Endothelial cell of umbilical vein (primary cell): ENCODE data around the gene CASK. TPM values are rescaled to one million over a fixed set of nuclear protein-coding genes. Genes with fewer than 3 reads are reported as not detected.
A peak's percentile ranks its signal among the peaks of the same experiment; 100 is the strongest.

ENCODE experiments used
- BruUV-seq: library from RNA; stranded (reverse); fragments of 400-500 nt; replicated peaks from 2 replicates; lab custom pipeline; 2021; lab: Mats Ljungman, UMichigan
- CTCF ChIA-PET: fragments of 300-600, 350-600 bp; sonication (Branson Sonifier 250); formaldehyde crosslinking; loops from one replicate; lab custom pipeline; 2021; ENCODE audit warnings: antibody characterized with exemption, inconsistent platforms; lab: Charles Lee
- POLR2A ChIA-PET: fragments of 300-600, 350-600 bp; sonication (Branson Sonifier 250); formaldehyde crosslinking; loops from one replicate; lab custom pipeline; 2021; ENCODE audit warnings: antibody characterized with exemption, inconsistent platforms; lab: Charles Lee
- DNase-seq: peaks from one replicate; pipeline ENCODE4 v3.0.0-alpha.2; 2011; ENCODE audit warnings: low read depth, low spot score
- FAIRE-seq: peaks from 2 replicates; lab custom pipeline; 2011; peaks lifted over from hg19 to GRCh38; lab: Jason Lieb, UNC
- H2AFZ ChIP-seq: 2 replicates; pipeline ENCODE4 v1.6.0; 2012; ENCODE audit warnings: low read depth, low read length, control low read depth, inconsistent platforms
- H3K27ac ChIP-seq: 2 replicates; pipeline ENCODE4 v1.5.1; 2011; ENCODE audit warnings: low read depth, mild to moderate bottlenecking, control low read depth, low read length, moderate library complexity; ENCODE audit not compliant: insufficient read depth
- H3K27me3 ChIP-seq, 2 experiments: 2 replicates each; pipeline versions ENCODE4 v1.6.0 to v1.6.1; 2011; ENCODE audit warnings: low read length in 2 of 2, mixed read lengths in 1 of 2; ENCODE audit not compliant: control insufficient read depth in 2 of 2, insufficient read depth in 2 of 2
- H3K36me3 ChIP-seq, 2 experiments: 2 replicates in 1 of 2; 3 replicates in 1 of 2; pipeline ENCODE4 v1.5.1; 2011; ENCODE audit warnings: low read length in 2 of 2, mild to moderate bottlenecking in 1 of 2, moderate library complexity in 1 of 2; ENCODE audit not compliant: control insufficient read depth in 2 of 2, insufficient read depth in 2 of 2; ENCODE audit errors: extremely low read depth in 1 of 2
- H3K4me1 ChIP-seq: 3 replicates; pipeline ENCODE4 v1.5.1; 2011; ENCODE audit warnings: mild to moderate bottlenecking, low read length; ENCODE audit not compliant: control insufficient read depth, insufficient read depth; ENCODE audit errors: extremely low read depth
- H3K4me2 ChIP-seq: 2 replicates; pipeline ENCODE4 v1.6.1; 2011; ENCODE audit warnings: low read length, control low read depth, mixed read lengths; ENCODE audit not compliant: insufficient read depth
- H3K4me3 ChIP-seq, 3 experiments: fragments of 200-600 bp in 1 of 3; sonication (generic), shearing (Covaris generic) in 1 of 3; replicated peaks in 1 of 3; 2 replicates each; pipeline ENCODE4 v1.5.1; 2011 to 2016; ENCODE audit warnings: control low read depth in 3 of 3, low read length in 3 of 3, mild to moderate bottlenecking in 2 of 3, inconsistent platforms in 1 of 3, low read depth in 1 of 3, moderate library complexity in 1 of 3; ENCODE audit not compliant: insufficient read depth in 1 of 3
- H3K79me2 ChIP-seq: 2 replicates; pipeline ENCODE4 v1.6.0; 2012; ENCODE audit warnings: low read length, inconsistent platforms; ENCODE audit not compliant: control insufficient read depth, insufficient read depth
- H3K9ac ChIP-seq: replicated peaks from 2 replicates; pipeline ENCODE3; 2011; ENCODE audit warnings: low read length, control low read depth; ENCODE audit not compliant: insufficient read depth; ENCODE audit errors: extremely low read depth
- H3K9me1 ChIP-seq: replicated peaks from 3 replicates; pipeline ENCODE4 v1.6.0; 2011; ENCODE audit warnings: mild to moderate bottlenecking, low read length; ENCODE audit not compliant: control insufficient read depth, insufficient read depth; ENCODE audit errors: extremely low read depth
- H3K9me3 ChIP-seq: replicated peaks from 2 replicates; pipeline ENCODE4 v1.5.1; 2012; ENCODE audit warnings: low read length, inconsistent platforms; ENCODE audit not compliant: control insufficient read depth, insufficient read depth
- H4K20me1 ChIP-seq: replicated peaks from 2 replicates; pipeline ENCODE3; 2011; ENCODE audit warnings: mild to moderate bottlenecking, low read length; ENCODE audit not compliant: control insufficient read depth, insufficient read depth; ENCODE audit errors: extremely low read depth
- EZH2 ChIP-seq: IDR thresholded peaks from 2 replicates; pipeline ENCODE4 v1.6.1; 2012; ENCODE audit warnings: borderline replicate concordance, low read depth, mild to moderate bottlenecking, moderate library complexity, low read length, inconsistent platforms; ENCODE audit not compliant: severe bottlenecking
- FOS ChIP-seq: IDR thresholded peaks from 2 replicates; pipeline ENCODE4 v1.6.1; 2011; ENCODE audit warnings: mild to moderate bottlenecking, low read length, moderate library complexity, borderline replicate concordance; ENCODE audit not compliant: insufficient read depth
- GATA2 ChIP-seq: IDR thresholded peaks from 2 replicates; pipeline ENCODE4 v1.7.0; 2011; ENCODE audit warnings: low read depth, mild to moderate bottlenecking, moderate library complexity, mixed read lengths, low read length; ENCODE audit not compliant: insufficient read length, insufficient read depth
- JUN ChIP-seq: IDR thresholded peaks from 2 replicates; pipeline ENCODE4 v1.6.1; 2011; ENCODE audit warnings: borderline replicate concordance, low read depth; ENCODE audit not compliant: insufficient read length, insufficient read depth
- MYC ChIP-seq: IDR thresholded peaks from one replicate; pipeline ENCODE4 v1.6.1; 2011; ENCODE audit warnings: mild to moderate bottlenecking, low read depth, low read length
- POLR2A ChIP-seq: IDR thresholded peaks from 2 replicates; pipeline ENCODE4 v1.6.1; 2012; ENCODE audit warnings: low read depth, mild to moderate bottlenecking, control low read depth, low read length
- POLR2AphosphoS5 ChIP-seq: IDR thresholded peaks from 2 replicates; pipeline ENCODE4 v1.6.1; 2012; ENCODE audit warnings: low read depth, mild to moderate bottlenecking, control low read depth, low read length, moderate library complexity; ENCODE audit not compliant: insufficient read depth
- dilution Hi-C: fragments of 300-500 bp; cut with MboI; formaldehyde crosslinking; loops from one replicate; pipeline ENCODE4 v1.15.0; 2019; ENCODE audit warnings: low sequenced_read_pairs; ENCODE audit not compliant: extremely low pct_ligation_motif_present
- intact Hi-C: fragments of 100-400 bp; cut with micrococcal nuclease; formaldehyde crosslinking; loops from one replicate; pipeline ENCODE4 v1.10.0; 2022
- polyA plus RNA-seq, 4 experiments: library from polyadenylated mRNA; depleted of rRNA in 3 of 4; stranded (reverse) in 3 of 4; unstranded in 1 of 4; fragments of >200 nt; gene quantifications; 2 replicates each; pipeline versions ENCODE4 v1.2.1 to v1.2.3, GENCODE V29; 2011 to 2012; ENCODE audit warnings: missing spikeins in 1 of 4
- total RNA-seq: library from RNA; stranded (reverse); gene quantifications from 2 replicates; pipeline ENCODE4 v1.2.3, GENCODE V29; 2021
- TF ChIP-seq, protein P1 (sequence below), 2 donors: IDR thresholded peaks; 1 replicate in 1 of 2; 2 replicates in 1 of 2; pipeline ENCODE4 v1.5.1; 2011; ENCODE audit warnings: low read length in 2 of 2, mild to moderate bottlenecking in 2 of 2, moderate library complexity in 2 of 2, control low read depth in 1 of 2, inconsistent platforms in 1 of 2, low read depth in 1 of 2; ENCODE audit not compliant: insufficient read depth in 1 of 2; ENCODE audit errors: extremely low read depth in 1 of 2
- TF ChIP-seq, protein P2 (sequence below): IDR thresholded peaks from 2 replicates; pipeline ENCODE4 v1.6.1; 2011; ENCODE audit not compliant: insufficient read depth, insufficient read length

CASK gene
- total and polyA plus RNA-seq, 2 donors (not counting 3 experiments of a cell fraction or from before 2014, with no cell fraction given), result 6.4 to 30.4 TPM

DNA sequence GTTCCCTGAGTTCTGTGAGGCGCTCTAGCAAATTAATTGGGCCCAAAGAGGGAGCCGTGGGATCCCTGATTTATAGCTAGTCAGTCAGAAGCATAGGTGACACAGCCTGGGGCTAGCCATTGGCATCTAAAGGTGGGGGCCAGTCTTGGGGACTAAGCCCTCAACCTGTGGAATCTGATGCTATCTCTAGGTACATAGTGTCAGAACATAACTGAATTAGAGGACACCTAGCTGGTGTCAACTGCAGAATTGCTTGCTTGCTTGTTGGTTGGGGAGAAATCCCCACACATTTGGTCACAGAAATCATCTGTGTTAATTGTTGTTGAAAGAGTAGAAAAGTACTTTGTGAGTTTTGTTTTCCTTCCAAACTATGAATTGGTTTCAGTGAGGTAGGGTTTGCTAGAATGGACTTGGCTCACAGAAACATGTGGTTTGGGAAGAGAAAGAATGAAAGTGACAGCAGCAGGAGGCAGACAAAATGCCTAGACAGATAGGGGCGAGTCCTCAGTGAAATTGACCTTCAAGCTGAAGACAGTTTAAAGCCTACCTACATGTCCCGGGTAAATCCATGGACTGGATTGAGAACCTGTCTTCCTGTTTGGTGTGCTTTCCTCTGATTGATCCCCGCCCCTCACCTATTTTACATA lies 212.2 kb downstream of the CASK start:
- BruUV-seq, result no TSS peak
- Histone ChIP-seq H2AFZ (no peak overlapping the region), H3K9me1 (no peaks in the 10 kb centered on the region), H3K27ac (no peak overlapping the region), H4K20me1 (no peaks in the 10 kb centered on the region), H3K4me1 (no peaks in the 10 kb centered on the region), H3K4me2 (no peak overlapping the region), H3K27me3 (no peaks in the 10 kb centered on the region), H3K9me3 (no peaks in the 10 kb centered on the region), H3K4me3 (no peak overlapping the region), H3K79me2 (no peaks in the 10 kb centered on the region), H3K9ac (no peak overlapping the region), H3K36me3 (no peaks in the 10 kb centered on the region)
- ChIA-PET POLR2A (no interaction called here), CTCF (no interaction called here)
- dilution Hi-C loops, result no loop called here
- DNase-seq (no peak), FAIRE-seq (no peak)
- intact Hi-C loops, result no loop called here
- TF ChIP-seq, protein P1, sequence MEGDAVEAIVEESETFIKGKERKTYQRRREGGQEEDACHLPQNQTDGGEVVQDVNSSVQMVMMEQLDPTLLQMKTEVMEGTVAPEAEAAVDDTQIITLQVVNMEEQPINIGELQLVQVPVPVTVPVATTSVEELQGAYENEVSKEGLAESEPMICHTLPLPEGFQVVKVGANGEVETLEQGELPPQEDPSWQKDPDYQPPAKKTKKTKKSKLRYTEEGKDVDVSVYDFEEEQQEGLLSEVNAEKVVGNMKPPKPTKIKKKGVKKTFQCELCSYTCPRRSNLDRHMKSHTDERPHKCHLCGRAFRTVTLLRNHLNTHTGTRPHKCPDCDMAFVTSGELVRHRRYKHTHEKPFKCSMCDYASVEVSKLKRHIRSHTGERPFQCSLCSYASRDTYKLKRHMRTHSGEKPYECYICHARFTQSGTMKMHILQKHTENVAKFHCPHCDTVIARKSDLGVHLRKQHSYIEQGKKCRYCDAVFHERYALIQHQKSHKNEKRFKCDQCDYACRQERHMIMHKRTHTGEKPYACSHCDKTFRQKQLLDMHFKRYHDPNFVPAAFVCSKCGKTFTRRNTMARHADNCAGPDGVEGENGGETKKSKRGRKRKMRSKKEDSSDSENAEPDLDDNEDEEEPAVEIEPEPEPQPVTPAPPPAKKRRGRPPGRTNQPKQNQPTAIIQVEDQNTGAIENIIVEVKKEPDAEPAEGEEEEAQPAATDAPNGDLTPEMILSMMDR (IDR thresholded peaks at IDR 0.05; ENCODE audit: extremely low read depth in 1 of 2, insufficient read depth in 1 of 2, low read depth in 1 of 2, low read length in 2 of 2), result no peak
- TF ChIP-seq MYC, result no peak

DNA sequence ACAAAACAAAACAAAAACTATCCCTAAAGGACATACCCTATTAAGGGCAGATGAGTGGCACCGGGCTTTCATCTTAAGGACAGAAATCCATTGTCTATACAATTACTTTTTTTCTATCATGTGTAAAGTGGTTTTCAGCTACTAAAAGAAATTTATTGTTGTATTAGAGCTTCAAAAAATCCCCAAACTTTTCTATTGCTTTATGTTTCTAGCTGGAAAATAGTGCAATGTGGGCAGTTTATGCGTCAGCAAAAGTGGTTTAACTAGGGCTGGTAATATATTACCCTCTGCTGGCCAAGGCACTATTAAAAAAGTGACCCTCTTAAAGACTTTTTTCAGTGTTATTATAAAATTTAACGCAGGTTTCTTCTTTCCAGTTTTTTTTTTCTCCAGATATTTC lies 214.9 kb downstream of the CASK start:
- H4K20me1 ChIP-seq, result no peaks in the 10 kb centered on the region
- no peaks in the 10 kb centered on the region for H3K9me1 ChIP-seq
- TF ChIP-seq POLR2A, result no peak
- no peak for TF ChIP-seq GATA2
- no peak for TF ChIP-seq FOS
- TF ChIP-seq EZH2, result no peak
- TF ChIP-seq, protein P2, sequence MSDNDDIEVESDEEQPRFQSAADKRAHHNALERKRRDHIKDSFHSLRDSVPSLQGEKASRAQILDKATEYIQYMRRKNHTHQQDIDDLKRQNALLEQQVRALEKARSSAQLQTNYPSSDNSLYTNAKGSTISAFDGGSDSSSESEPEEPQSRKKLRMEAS, result no peak
- TF ChIP-seq MYC, result no peak
- no peak for TF ChIP-seq JUN
- TF ChIP-seq, protein P1 (IDR thresholded peaks at IDR 0.05; ENCODE audit: extremely low read depth in 1 of 2, insufficient read depth in 1 of 2, low read depth in 1 of 2, low read length in 2 of 2), result no peak
- TF ChIP-seq POLR2AphosphoS5, result no peak
- ChIA-PET CTCF (no interaction called here), POLR2A (no interaction called here)
- DNase-seq, result no peak
- no peaks in the 10 kb centered on the region for H3K9me3 ChIP-seq
- H3K4me3 ChIP-seq, result no peak overlapping the region
- no peak overlapping the region for H3K4me2 ChIP-seq
- intact Hi-C loops (no loop called here), dilution Hi-C loops (no loop called here)
- no peaks in the 10 kb centered on the region for H3K36me3 ChIP-seq
- no TSS peak for BruUV-seq
- no peaks in the 10 kb centered on the region for H3K27me3 ChIP-seq
- no peaks in the 10 kb centered on the region for H3K79me2 ChIP-seq
- no peaks in the 10 kb centered on the region for H3K4me1 ChIP-seq
- H3K9ac ChIP-seq, result no peak overlapping the region
- peak; percentile 18 for FAIRE-seq
- no peak overlapping the region for H2AFZ ChIP-seq
- no peak overlapping the region for H3K27ac ChIP-seq
